Hindlimb muscle (tissue), 1 donor: Measurements from ENCODE around the gene FGFBP3. TPM values are rescaled to one million over a fixed set of nuclear protein-coding genes. Genes with fewer than 3 reads are reported as not detected.

Source experiments
- polyA plus RNA-seq: library from polyadenylated mRNA; unstranded; fragments of 120-200 nt; gene quantifications from one replicate; pipeline ENCODE4 v1.2.1, GENCODE V29; 2013; ENCODE audit not compliant: insufficient read length

FGFBP3 gene
- polyA plus RNA-seq, 1 donor, result 1.9 TPM

Other genes starting within 250 kb of the FGFBP3 start
- 36.0 TPM for gene TNKS2, start 111.1 kb downstream of the FGFBP3 start, polyA plus RNA-seq
- gene BTAF1, start 14.3 kb upstream of the FGFBP3 start, polyA plus RNA-seq, result 20.4 TPM